Neutrophil (primary cell): ENCODE measurements around the gene NCAN.
A peak's percentile ranks its signal among the peaks of the same experiment; 100 is the strongest.

Experiments used
- H3K27ac ChIP-seq: fragments of 200-600 bp; sonication (generic); 2 replicates; pipeline ENCODE4 v1.5.1; 2016; ENCODE audit warnings: mild to moderate bottlenecking, moderate library complexity
- H3K27me3 ChIP-seq: fragments of 200-600 bp; sonication (generic); 2 replicates; pipeline ENCODE4 v1.6.0; 2016; ENCODE audit warnings: mild to moderate bottlenecking
- H3K36me3 ChIP-seq: fragments of 200-600 bp; sonication (generic); 2 replicates; pipeline ENCODE4 v1.5.1; 2017
- H3K4me1 ChIP-seq, 2 experiments: fragments of 200-600 bp in 1 of 2; sonication (generic) in 1 of 2; 1 replicate in 1 of 2; 2 replicates in 1 of 2; pipeline versions ENCODE4 v1.5.1 to v1.6.1; 2013 to 2016; ENCODE audit warnings: low read depth in 1 of 2, low read length in 1 of 2, mild to moderate bottlenecking in 1 of 2, moderate library complexity in 1 of 2; ENCODE audit not compliant: control insufficient read depth in 1 of 2, insufficient read depth in 1 of 2
- H3K4me3 ChIP-seq, 2 experiments: fragments of 200-600 bp in 1 of 2; sonication (generic) in 1 of 2; 1 replicate in 1 of 2; 2 replicates in 1 of 2; pipeline ENCODE4 v1.5.1; 2013 to 2016; ENCODE audit warnings: low read depth in 1 of 2, low read length in 1 of 2, mild to moderate bottlenecking in 1 of 2, moderate library complexity in 1 of 2
- H3K9me3 ChIP-seq: fragments of 200-600 bp; sonication (generic); 2 replicates; pipeline ENCODE4 v1.5.1; 2016
- TF ChIP-seq, protein P1 (sequence below): fragments of 200-600 bp; sonication (generic); IDR thresholded peaks from 2 replicates; pipeline ENCODE4 v1.5.1; 2016; ENCODE audit warnings: antibody characterized with exemption

The NCAN gene

GRCh38 chr19:19211499-19212420 is at the start of gene NCAN:
Gene NCAN, plus strand, starts transcription at chr19:19211958. Its CDS starts 4,996 bp downstream, at chr19:19216954.
- TF ChIP-seq, protein P1, sequence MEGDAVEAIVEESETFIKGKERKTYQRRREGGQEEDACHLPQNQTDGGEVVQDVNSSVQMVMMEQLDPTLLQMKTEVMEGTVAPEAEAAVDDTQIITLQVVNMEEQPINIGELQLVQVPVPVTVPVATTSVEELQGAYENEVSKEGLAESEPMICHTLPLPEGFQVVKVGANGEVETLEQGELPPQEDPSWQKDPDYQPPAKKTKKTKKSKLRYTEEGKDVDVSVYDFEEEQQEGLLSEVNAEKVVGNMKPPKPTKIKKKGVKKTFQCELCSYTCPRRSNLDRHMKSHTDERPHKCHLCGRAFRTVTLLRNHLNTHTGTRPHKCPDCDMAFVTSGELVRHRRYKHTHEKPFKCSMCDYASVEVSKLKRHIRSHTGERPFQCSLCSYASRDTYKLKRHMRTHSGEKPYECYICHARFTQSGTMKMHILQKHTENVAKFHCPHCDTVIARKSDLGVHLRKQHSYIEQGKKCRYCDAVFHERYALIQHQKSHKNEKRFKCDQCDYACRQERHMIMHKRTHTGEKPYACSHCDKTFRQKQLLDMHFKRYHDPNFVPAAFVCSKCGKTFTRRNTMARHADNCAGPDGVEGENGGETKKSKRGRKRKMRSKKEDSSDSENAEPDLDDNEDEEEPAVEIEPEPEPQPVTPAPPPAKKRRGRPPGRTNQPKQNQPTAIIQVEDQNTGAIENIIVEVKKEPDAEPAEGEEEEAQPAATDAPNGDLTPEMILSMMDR = no peak
- Histone ChIP-seq H3K27ac (no peak within 1 kb of the TSS), H3K4me1 (no peaks in the 10 kb centered on the region), H3K27me3 (peaks cover 98% of the 10 kb centered on the region), H3K9me3 (no peaks in the 10 kb centered on the region), H3K36me3 (no peaks in the 10 kb centered on the region), H3K4me3 (no peak within 1 kb of the TSS)

- Histone ChIP-seq H3K4me1 (no peaks in the 10 kb centered on the region), H3K27me3 (no peaks in the 10 kb centered on the region), H3K36me3 (peaks cover 18% of the 10 kb centered on the region), H3K9me3 (no peaks in the 10 kb centered on the region), H3K4me3 (no peak overlapping the region), H3K27ac (no peak overlapping the region)
- TF ChIP-seq, protein P1 = no peak
Observed at GRCh38 chr19:19162495-19162894, 49.3 kb upstream of the NCAN start.

DNA sequence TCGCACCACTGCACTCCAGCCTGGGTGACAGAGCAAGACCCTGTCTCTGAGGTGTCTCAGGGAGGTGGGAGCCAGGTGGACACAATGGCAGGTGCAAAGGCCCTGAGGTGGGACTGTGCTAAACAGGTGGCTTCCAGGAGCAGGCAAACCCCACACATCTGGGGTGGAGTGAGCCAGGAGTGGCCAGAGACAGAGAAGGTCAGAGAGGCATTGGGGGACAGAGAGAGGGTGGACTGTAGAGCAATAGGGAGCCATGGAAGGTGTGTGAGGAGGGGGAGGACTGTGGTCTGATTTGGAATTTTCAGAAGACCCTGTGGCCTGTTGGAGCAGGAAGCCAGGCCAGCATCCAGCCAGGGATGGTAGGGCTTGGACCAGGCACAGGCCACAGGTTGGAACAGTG is 46.4 kb upstream of the NCAN start:
- no peak overlapping the region for H3K4me3 ChIP-seq
- TF ChIP-seq, protein P1 = no peak
- H3K27me3 ChIP-seq = no peaks in the 10 kb centered on the region
- peaks cover 9 to 10% of the 10 kb centered on the region in 2 experiments for H3K4me1 ChIP-seq
- no peak overlapping the region for H3K27ac ChIP-seq
- no peaks in the 10 kb centered on the region for H3K9me3 ChIP-seq
- H3K36me3 ChIP-seq = peaks cover 22% of the 10 kb centered on the region

DNA sequence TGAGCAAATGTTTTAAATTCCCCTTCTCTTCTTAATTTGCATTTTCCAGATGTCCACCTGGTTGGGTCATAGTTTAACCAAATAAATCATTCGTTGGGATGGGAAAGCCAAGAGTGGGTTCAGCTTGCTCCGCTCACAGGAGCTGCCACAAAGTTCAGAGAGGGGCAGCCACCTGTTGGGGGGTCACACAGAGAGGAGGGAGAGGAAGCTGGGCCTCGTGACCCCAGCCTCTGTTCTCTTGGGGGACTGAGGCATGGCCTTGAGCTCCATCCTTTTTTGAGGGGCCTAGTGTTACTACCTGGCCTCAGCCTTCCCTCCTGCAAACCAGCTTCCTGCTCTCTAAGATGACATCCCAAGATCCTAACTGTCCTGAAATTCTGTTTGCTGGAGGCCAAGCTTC is 44.1 kb upstream of the NCAN start:
- Histone ChIP-seq H3K27me3 (no peaks in the 10 kb centered on the region), H3K9me3 (no peaks in the 10 kb centered on the region), H3K27ac (no peak overlapping the region), H3K4me3 (no peak overlapping the region), H3K36me3 (peaks cover 22% of the 10 kb centered on the region), H3K4me1 (peaks cover 30 to 32% of the 10 kb centered on the region in 2 experiments)
- TF ChIP-seq, protein P1 = no peak

DNA sequence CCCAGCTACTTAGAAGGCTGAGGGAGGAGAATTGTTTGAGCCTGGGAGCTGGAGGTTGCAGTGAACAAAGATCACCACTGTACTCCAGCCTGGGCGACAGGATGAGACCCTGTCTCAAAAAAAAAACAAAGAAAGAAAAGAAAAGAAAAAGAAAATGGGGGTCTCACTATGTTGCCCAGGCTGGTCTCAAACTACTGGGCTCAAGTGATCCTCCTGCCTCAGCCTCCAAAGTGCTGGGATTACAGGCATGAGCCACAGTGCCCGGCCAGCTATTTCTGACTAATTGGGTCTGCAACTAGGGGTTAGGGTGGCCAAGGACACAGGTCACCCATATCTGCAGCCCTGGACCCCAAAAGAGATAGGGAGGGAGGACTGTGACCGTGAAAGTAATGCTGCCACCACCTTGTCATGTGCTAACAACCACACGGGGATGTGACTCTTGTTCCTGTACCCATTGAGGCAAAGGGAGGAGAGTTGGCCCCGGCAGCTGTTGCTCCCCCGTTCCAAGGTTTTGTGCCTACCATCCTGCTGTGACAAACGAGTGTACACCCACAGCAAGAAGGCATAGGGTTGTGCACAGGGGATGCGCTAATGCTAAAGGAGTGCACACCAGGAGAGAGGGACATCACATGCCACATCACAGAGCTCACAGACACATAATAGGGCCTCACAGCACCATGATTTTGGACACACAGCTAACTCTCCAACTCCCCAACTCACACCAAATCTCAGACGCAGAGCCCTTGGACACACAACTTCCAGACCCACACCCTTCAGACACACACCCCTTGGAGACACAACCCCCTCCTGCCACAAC is 42.3 kb upstream of the NCAN start:
- Histone ChIP-seq H3K27ac (no peak overlapping the region), H3K27me3 (no peaks in the 10 kb centered on the region), H3K9me3 (no peaks in the 10 kb centered on the region), H3K36me3 (peaks cover 22% of the 10 kb centered on the region), H3K4me1 (peaks cover 31 to 41% of the 10 kb centered on the region in 2 experiments), H3K4me3 (peak overlapping the region; percentile 37 to 48)
- TF ChIP-seq, protein P1 = no peak
